Thyroid gland (tissue), 4 donors: ENCODE data around the gene RASGRP3. TPM values are rescaled to one million over a fixed set of nuclear protein-coding genes. Genes with fewer than 3 reads are reported as not detected.

Experiments used
- DNase-seq, 2 donors: peaks; one replicate each; pipeline ENCODE4 v3.0.0-alpha.2; 2019
- H3K27ac ChIP-seq, 3 donors: fragments of 200-600 bp; sonication (generic); 1 replicate in 2 of 3; 2 replicates in 1 of 3; pipeline ENCODE4 v1.5.1; 2016 to 2019; ENCODE audit warnings: mild to moderate bottlenecking in 1 of 3, moderate library complexity in 1 of 3
- H3K27me3 ChIP-seq: fragments of 200-600 bp; sonication (generic); one replicate; pipeline ENCODE4 v1.5.1; 2019
- H3K36me3 ChIP-seq, 2 donors: fragments of 200-600 bp; sonication (generic); one replicate each; pipeline ENCODE4 v1.5.1; 2016 to 2019
- H3K4me1 ChIP-seq, 2 donors: fragments of 200-600 bp; sonication (generic); one replicate each; pipeline ENCODE4 v1.5.1; 2017 to 2019
- H3K4me3 ChIP-seq, 3 donors: fragments of 200-600 bp; sonication (generic); replicated peaks in 1 of 3; 1 replicate in 2 of 3; 2 replicates in 1 of 3; pipeline ENCODE4 v1.5.1; 2016; ENCODE audit warnings: mild to moderate bottlenecking in 1 of 3
- H3K9me3 ChIP-seq: fragments of 200-600 bp; sonication (generic); one replicate; pipeline ENCODE4 v1.5.1; 2017
- CTCF ChIP-seq, 6 experiments: fragments of 200-600 bp in 3 of 6; fragments of 450-650 bp in 3 of 6; sonication (generic) in 3 of 6; IDR thresholded peaks; one replicate each; pipeline ENCODE4 v1.5.1; 2016 to 2019; ENCODE audit warnings: antibody characterized with exemption in 6 of 6, mild to moderate bottlenecking in 2 of 6, inconsistent platforms in 1 of 6, moderate library complexity in 1 of 6
- POLR2A ChIP-seq, 2 donors: fragments of 450-650 bp; IDR thresholded peaks; one replicate each; pipeline ENCODE4 v1.6.1; 2017; ENCODE audit warnings: antibody characterized with exemption in 2 of 2, mild to moderate bottlenecking in 2 of 2, moderate library complexity in 1 of 2
- WGBS, 2 donors: methylation state at CpG; one replicate each; pipeline ENCODE4 v1.1.5; 2017; 5-methylcytosine and 5-hydroxymethylcytosine counted together
- intact Hi-C: fragments of 100-400 bp; cut with DNase I; formaldehyde crosslinking; loops from one replicate; pipeline ENCODE4 v1.15.1; 2023
- total RNA-seq, 4 donors: library from RNA; depleted of rRNA; stranded (reverse); fragments of >200 nt; gene quantifications; one replicate each; pipeline ENCODE4 v1.2.3, GENCODE V29; 2016

RASGRP3 gene
- total RNA-seq, 4 donors from 2014 or later, result 30.9 to 46.9 (median 34.8) TPM

DNA sequence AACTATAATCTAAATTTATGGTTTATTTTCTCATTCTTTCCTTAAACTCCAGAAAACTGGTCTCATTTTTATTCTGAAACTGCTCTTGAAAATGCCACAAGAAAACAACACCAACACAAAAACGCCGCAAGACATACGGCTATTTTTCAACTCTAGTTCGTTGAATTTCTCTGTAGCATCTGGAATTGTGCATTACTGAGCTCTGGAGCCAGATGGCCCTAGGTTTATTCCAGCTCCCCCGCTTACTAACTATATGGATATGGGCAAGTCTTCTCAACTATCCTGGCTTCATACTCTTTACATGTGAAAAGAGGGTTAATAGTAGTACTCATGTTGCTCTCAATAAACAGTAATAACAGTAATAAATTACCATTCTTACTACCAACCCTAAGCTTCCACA lies 102.8 kb downstream of the RASGRP3 start:
- intact Hi-C loops, result no loop called here
- Histone ChIP-seq H3K9me3 (no peaks in the 10 kb centered on the region), H3K27me3 (no peaks in the 10 kb centered on the region), H3K4me1 (no peaks in the 10 kb centered on the region), H3K36me3 (no peaks in the 10 kb centered on the region), H3K4me3 (no peak overlapping the region), H3K27ac (no peak overlapping the region)
- DNase-seq, result no peak
- no peak for TF ChIP-seq CTCF (IDR thresholded peaks at IDR 0.05)
- no peak for TF ChIP-seq POLR2A (IDR thresholded peaks at IDR 0.05)
- 92 to 93% methylated on average over 5 of the region's 5 CpGs for WGBS, 2 donors

DNA sequence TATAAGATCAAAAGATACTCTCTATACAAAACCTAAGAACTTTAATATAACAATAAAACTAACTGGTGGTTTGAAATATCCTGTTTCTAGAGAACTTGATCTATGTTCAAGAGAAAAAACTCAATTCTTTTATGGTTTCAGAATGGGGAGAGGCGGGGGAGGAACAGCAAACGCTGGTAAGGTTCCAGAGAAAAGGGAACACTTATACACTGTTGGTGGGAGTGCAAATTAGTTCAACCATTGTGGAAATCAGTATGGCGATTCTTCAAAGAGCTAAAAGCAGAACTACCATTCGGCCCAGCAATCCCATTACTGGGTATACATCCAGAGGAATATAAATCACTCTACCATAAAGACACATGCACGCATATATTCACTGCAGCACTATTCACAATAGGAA lies 105.4 kb downstream of the RASGRP3 start:
- Histone ChIP-seq H3K27me3 (no peaks in the 10 kb centered on the region), H3K4me1 (no peaks in the 10 kb centered on the region), H3K9me3 (no peaks in the 10 kb centered on the region), H3K36me3 (peaks cover 21 to 24% of the 10 kb centered on the region in 2 donors), H3K27ac (peak overlapping the region in 1 of 3 donors; percentile 20), H3K4me3 (no peak overlapping the region)
- WGBS, 2 donors, result 87% methylated on average over 5 of the region's 5 CpGs
- TF ChIP-seq CTCF (IDR thresholded peaks at IDR 0.05) (no peak), POLR2A (IDR thresholded peaks at IDR 0.05) (no peak)
- intact Hi-C loops, result loop anchor here (10.0 kb wide), 1 partner anchor 107 kb away; the partner anchor contains the start of gene RASGRP3
- no peak for DNase-seq

DNA sequence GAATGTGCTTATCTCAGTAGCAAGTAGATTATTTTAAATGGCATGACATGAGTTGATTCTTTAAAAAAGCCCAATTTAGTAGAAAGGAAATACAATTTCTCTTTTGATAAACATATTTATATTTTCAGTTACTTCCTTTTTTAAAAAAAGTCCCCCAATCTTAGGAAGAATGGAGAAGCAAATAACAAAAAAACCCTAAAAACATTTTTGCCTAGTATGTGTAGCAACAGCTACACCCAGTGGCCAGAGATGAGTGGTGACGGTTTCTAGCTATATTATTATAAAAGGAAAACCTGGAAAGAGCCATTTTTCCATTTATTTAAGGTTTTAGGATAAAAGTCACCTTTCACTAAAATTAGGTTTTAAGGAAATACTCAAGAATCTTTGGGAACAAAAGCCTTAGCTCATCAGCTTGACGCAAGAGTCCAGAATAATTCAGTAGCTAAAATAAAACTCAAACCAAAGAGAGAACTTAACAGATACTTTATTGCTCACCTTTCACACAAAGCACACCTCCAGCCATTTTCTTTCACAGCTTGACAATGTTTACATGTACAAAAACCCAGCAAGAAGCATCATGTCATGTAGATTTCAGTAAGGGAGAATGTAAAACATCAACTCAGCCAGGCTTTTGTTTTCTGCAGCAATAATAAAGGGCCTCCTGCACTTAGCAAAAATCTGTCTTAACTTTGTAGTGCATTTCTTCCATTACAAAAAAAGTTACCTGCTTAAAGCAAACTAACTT lies 106.9 kb downstream of the RASGRP3 start:
- H3K36me3 ChIP-seq, result peaks cover 21 to 26% of the 10 kb centered on the region in 2 donors
- H3K27me3 ChIP-seq, result no peaks in the 10 kb centered on the region
- H3K4me1 ChIP-seq, result no peaks in the 10 kb centered on the region
- peak; percentile 32 to 35 for DNase-seq
- H3K4me3 ChIP-seq, result no peak overlapping the region
- intact Hi-C loops, result loop anchor here (10.0 kb wide), 1 partner anchor 109 kb away; the partner anchor contains the start of gene RASGRP3
- 11 to 14% methylated on average over 2 of the region's 2 CpGs for WGBS, 2 donors
- no peaks in the 10 kb centered on the region for H3K9me3 ChIP-seq
- TF ChIP-seq POLR2A (IDR thresholded peaks at IDR 0.05) (no peak), CTCF (IDR thresholded peaks at IDR 0.05) (peak; percentile 61 to 91 (median 80))
- H3K27ac ChIP-seq, result peak overlapping the region in 1 of 3 donors; percentile 20

DNA sequence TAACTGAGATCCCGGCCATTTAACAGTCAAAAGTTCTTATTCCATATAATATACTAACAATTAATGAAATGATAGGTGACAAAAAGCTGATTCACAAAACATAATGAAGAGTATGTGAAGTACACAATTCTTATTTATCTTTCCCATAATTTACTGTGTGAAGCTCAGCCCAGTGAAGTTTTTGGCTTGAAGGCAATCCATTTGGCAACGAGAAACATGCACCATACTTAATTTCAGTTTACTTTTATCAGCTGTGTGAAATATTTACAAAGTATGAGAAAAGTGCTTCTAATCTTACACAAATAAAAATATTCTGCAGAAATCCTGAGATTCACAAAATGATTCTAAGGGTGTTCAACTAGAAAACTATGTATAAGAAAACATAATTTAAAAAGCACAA lies 110.3 kb downstream of the RASGRP3 start:
- Histone ChIP-seq H3K27ac (no peak overlapping the region), H3K4me3 (no peak overlapping the region), H3K36me3 (peaks cover 26 to 28% of the 10 kb centered on the region in 2 donors), H3K9me3 (no peaks in the 10 kb centered on the region), H3K4me1 (peaks cover 9 to 10% of the 10 kb centered on the region in 2 donors), H3K27me3 (no peaks in the 10 kb centered on the region)
- intact Hi-C loops, result loop anchor here (10.0 kb wide), 1 partner anchor 112 kb away; the partner anchor contains the start of gene RASGRP3
- no peak for DNase-seq
- WGBS, 2 donors, result 90 to 94% methylated on average over 2 of the region's 2 CpGs
- no peak for TF ChIP-seq POLR2A (IDR thresholded peaks at IDR 0.05)
- TF ChIP-seq CTCF (IDR thresholded peaks at IDR 0.05), result no peak

DNA sequence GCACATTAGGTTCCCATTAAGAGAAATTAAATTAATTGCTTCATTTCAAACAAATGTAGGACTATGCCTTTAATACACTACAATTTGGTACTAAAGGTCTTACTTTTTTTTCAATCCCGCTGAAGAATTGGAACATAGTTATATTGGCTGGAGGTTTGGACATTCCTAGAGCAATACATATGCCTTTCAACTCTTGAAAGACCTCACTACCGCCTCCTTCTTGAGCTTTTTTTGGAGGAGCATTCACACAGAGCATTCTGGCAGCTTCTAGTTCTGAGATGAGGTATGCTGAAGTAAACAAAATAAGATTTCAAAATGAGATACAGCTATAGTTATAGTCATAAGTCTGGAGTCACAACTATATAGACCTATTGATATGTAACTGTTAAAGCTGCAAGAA lies 111.8 kb downstream of the RASGRP3 start:
- peaks cover 9 to 10% of the 10 kb centered on the region in 2 donors for H3K4me1 ChIP-seq
- H3K36me3 ChIP-seq, result peaks cover 26 to 35% of the 10 kb centered on the region in 2 donors
- WGBS, 2 donors, result 69 to 76% methylated on average over 2 of the region's 2 CpGs
- H3K9me3 ChIP-seq, result no peaks in the 10 kb centered on the region
- no peaks in the 10 kb centered on the region for H3K27me3 ChIP-seq
- no peak for DNase-seq
- TF ChIP-seq CTCF (IDR thresholded peaks at IDR 0.05) (no peak), POLR2A (IDR thresholded peaks at IDR 0.05) (no peak)
- H3K27ac ChIP-seq, result no peak overlapping the region
- intact Hi-C loops, result loop anchor here (10.0 kb wide), 1 partner anchor 113 kb away; the partner anchor contains the start of gene RASGRP3
- H3K4me3 ChIP-seq, result no peak overlapping the region
